ENCODE results near the gene SNRK.

The SNRK gene

DNA sequence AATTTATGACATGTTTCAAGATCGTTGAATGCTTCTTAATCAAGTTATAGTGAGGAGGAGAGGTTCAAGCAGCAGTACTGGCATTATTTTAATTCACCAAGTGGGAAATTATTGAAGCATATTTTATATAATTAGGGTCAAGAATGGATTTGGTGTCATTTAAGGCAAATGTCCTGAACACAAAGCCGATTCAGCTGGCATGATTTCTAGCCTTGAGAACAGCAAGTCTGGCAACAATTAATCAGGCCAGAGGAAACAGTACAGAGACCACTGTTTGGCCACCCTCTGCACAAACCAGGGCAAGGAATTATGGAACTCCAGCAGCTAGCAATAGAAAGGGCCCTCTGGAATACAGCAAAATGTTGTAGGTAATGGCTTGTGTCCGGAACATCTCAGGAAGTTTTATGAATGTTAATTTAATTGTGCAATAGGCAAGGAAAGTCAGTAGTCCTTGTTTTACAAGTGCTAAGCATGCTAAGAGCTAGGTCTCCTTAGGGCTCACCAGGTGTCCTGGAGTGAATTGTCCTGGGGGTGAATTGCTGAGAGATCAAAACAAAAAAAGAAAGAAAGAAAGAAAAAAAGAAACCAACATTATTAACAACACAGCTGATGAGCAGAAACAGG is 38.7 kb upstream of the SNRK start:
- TF ChIP-seq CTCF (IDR thresholded peaks at IDR 0.05; ENCODE audit: insufficient read depth, low read depth, low read length, missing control alignments), result no peak
- no peak for DNase-seq (ENCODE audit: low read depth)

DNA sequence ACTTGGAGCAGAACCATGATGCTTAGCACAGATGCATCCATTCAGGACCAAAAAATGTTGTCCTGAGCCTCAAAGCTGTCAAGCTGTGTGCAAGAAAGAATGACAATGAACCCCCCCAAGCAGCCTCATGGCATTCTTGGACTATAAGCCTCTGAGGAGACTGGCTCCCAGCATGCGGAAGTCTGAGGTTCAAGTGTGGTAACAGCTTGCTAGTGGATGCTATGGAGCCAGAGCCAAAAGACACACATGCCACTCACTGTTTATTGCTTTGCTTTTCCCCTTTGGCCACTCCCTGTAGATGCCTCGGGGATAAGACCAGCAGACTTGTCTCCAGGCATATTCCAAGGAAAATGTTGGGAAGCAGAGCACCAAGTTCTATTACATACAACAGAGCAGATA is 38.2 kb upstream of the SNRK start:
- no peak for TF ChIP-seq CTCF (IDR thresholded peaks at IDR 0.05; ENCODE audit: insufficient read depth, low read depth, low read length, missing control alignments)
- H3K4me3 ChIP-seq (ENCODE audit: low read depth, low read length), result no peak overlapping the region
- DNase-seq (ENCODE audit: low read depth), result no peak

More for the DNA sequence above, 38.7 kb upstream of the SNRK start:
- no peak overlapping the region for H3K4me3 ChIP-seq (ENCODE audit: low read depth, low read length)

DNA sequence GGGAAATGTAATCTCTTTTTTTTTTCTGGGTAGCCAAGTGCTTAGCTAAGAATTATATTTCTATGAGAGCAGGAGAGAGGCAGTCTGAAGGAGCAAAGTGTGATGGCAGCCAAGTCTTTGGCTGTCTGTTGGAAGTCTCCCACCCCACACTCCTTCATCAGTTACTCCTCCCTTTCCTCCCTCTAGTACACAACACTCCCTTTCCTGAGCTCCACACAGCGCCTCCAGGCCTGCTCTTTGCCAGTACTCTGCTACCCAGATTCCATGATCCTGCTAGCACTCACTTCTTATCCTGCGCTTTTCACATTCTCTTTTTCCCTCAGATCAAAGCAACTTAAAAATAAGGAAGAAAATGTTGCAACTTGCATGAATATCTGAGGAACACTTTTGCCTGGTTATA is 37.4 kb upstream of the SNRK start:
- no peak for TF ChIP-seq CTCF (IDR thresholded peaks at IDR 0.05; ENCODE audit: insufficient read depth, low read depth, low read length, missing control alignments)
- no peak for DNase-seq (ENCODE audit: low read depth)
- H3K4me3 ChIP-seq (ENCODE audit: low read depth, low read length), result no peak overlapping the region

GRCh38 chr3:43249405-43249804 is 36.9 kb upstream of the SNRK start:
- DNase-seq (ENCODE audit: low read depth), result no peak
- no peak overlapping the region for H3K4me3 ChIP-seq (ENCODE audit: low read depth, low read length)
- no peak for TF ChIP-seq CTCF (IDR thresholded peaks at IDR 0.05; ENCODE audit: insufficient read depth, low read depth, low read length, missing control alignments)

GRCh38 chr3:43253294-43253693 is 33.0 kb upstream of the SNRK start:
- no peak overlapping the region for H3K4me3 ChIP-seq (ENCODE audit: low read depth, low read length)
- no peak for TF ChIP-seq CTCF (IDR thresholded peaks at IDR 0.05; ENCODE audit: insufficient read depth, low read depth, low read length, missing control alignments)
- DNase-seq (ENCODE audit: low read depth), result no peak

DNA sequence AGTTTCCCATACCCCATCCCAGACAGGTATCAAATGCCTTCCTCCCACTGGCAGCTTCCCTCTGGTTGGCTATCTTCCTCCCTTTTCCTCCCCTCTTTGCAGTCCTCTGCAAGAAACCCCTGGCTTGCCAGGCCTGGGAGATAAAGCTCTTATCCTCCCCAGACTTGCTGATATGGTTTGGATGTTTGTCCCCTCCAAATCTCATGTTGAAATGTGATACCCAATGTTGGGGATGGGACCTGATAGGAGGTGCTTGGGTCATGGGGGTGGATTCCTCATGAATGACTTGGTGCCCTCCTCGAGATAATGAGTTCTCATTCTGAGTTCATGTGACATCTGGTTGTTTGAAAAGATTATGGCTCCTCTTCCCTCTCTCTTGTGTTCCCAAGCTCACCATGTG is 32.2 kb upstream of the SNRK start:
- no peak for DNase-seq (ENCODE audit: low read depth)
- no peak for TF ChIP-seq CTCF (IDR thresholded peaks at IDR 0.05; ENCODE audit: insufficient read depth, low read depth, low read length, missing control alignments)
- no peak overlapping the region for H3K4me3 ChIP-seq (ENCODE audit: low read depth, low read length)

- no peak for DNase-seq (ENCODE audit: low read depth)
- H3K4me3 ChIP-seq (ENCODE audit: low read depth, low read length), result no peak overlapping the region
- no peak for TF ChIP-seq CTCF (IDR thresholded peaks at IDR 0.05; ENCODE audit: insufficient read depth, low read depth, low read length, missing control alignments)
Observed at GRCh38 chr3:43255662-43256061, 30.7 kb upstream of the SNRK start.

Measured in GM12865 (cell line).